ENCODE measurements around the gene LRRC75A.
"Not testable (repeated sequence)": the region's sequence is repeated elsewhere in the genome, so short reads cannot be mapped to it uniquely, and the experiment has no call there.

Gene LRRC75A

DNA sequence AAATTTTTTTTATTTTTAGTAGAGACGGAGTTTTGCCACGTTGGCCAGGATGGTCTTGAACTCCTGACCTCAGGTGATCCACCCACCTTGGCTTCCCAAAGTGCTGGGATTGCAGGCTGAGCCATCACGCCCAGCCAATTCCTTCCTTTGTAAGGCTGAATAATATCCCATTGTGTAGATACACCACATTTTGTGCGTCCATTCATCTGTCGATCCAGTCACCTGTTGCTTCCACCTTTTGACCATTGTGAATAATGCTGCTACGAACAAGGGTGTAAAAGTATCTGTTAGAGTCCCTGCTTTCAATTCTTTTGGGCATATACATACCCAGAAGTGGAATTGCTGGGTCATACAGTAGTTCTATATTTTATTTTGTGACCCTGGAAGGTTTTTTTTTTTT, 61.3 kb downstream of the LRRC75A start:
- DNase-seq (ENCODE audit: low spot score) = no peak

DNA sequence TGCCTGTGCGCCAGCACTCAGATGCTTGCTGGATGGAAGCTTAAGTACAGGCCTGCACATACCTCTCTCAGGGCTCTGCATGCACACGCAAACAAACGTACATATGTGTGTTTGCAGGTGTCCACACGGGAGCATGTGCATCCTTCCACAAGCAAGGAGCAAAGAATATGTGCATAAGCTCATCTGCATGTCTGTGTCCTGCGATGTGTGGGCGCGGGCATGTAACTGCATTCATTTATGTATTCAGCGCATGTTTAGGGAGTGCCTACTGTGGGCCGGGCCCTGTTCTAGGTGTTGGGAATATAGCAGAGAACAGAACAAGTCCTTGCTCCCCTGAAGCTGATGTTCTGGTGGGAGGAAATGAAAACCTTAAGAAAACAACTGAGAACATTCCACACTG, 62.9 kb downstream of the LRRC75A start:
- no peak for DNase-seq (ENCODE audit: low spot score)

DNA sequence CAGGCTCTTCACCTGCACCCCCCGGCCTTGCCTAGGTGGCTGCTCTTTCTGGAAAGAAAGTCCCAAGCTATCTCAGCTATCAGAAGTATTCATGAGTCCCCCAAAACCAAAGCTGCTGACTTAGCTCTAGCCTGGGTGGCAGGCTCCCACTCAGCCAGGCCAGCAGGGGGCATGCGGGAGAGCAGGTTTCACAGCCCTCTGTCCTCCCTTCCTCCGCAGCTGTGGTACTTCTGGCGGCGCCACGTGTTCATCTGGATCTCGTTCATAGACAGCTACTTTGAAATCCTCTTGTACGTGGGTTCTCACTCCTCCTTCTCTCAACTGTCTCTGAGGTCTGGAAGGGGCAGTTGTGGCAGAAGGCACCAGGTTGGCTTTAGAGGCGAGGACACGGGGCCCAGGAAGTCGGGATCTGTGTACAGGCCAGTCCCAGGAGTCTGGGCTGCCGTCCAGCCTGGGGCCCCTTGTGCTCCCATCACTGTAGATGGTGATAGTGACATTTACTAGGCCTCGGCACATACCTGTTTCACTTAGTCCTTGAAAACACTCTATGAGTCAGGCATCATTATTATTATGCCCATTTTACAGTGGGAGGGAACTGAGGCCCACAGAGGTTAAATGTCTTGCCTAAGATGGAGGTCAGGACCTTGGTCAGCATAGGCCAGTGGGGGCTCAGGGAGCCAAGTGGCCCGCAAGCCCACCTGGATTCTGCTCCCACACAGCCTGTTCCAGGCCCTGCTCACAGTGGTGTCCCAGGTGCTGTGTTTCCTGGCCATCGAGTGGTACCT, 63.7 kb downstream of the LRRC75A start:
- DNase-seq (ENCODE audit: low spot score) = peak; percentile 78

DNA sequence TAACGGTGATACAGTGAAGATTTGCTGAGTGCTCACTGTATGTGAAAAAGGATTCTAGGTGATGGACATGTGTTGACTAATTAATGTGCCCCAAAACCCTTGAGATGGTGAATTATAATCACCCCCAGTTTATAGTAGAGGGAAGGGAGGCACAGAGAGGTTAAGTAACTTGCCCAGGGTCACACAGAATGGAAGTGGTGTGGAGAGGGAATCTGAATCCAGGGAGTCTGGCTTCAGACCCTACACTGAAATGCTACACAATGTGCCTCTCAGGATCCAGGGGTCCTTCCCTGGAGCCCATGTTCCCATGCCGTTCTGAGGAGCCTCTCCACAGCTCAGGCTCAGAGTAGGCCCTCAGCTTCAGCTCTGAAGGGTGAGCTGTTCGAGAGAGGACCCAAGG, 65.0 kb downstream of the LRRC75A start:
- no peak for DNase-seq (ENCODE audit: low spot score)

DNA sequence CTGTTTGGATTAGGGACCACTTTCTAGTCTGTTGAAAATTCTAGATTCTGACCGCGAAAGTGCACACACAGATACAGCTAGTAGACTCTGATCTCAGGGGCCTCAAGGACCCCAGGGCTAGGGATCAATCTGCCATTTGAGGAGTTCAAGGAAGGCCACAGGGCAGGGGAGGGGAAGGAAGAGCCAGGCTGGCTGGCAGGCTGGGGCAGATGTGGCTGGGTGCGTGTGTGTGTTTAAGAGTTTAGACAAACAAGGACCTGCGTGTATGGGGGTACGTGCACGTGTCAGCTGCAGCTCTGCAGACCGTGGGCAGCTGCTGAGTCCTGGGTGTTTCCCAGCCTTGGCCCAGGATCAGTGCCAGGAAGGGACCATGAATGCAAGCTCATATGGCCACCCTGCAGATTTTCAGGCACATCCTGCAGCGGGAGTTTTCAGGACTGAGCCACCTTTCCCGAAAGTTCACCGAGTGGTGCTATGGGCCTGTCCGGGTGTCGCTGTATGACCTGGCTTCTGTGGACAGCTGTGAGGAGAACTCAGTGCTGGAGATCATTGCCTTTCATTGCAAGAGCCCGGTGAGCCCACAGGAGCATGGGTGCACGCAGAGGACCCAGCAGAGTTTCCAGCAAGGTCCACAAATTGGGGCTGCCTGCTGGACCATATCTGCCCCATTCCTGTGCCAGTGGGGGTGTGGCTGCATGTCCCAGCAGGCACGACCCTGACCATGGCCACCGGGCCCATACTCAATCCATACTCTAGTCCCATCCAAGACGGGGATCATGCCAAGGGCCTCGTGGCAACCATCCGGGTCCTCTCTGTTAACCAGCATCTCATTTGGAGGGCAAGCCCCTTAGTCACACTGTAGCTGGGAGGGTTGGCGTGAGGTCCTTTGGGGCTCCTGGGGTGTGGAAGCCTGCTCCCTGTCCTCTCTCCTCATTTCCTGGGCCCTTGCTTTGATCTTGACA, 66.0 kb downstream of the LRRC75A start:
- DNase-seq (ENCODE audit: low spot score) = peak; percentile 45

DNA sequence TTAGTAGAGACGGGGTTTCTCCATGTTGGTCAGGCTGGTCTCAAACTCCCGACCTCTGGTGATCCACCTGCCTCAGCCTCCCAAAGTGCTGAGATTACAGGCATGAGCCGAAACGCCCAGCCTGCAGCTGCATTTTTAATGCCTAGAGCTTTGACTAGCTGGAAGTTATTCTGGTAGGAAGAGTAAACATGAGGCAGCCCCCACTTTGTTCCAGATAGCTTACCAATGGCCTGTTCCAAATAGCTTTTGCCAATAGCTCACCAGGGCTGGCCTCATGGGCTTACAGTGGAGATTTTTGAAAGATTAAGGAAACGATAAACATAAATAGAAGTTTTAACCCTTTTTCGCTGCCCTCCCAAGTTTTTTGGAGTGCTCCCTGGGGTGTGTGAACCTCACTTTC, 66.8 kb downstream of the LRRC75A start:
- DNase-seq (ENCODE audit: low spot score) = no peak

DNA sequence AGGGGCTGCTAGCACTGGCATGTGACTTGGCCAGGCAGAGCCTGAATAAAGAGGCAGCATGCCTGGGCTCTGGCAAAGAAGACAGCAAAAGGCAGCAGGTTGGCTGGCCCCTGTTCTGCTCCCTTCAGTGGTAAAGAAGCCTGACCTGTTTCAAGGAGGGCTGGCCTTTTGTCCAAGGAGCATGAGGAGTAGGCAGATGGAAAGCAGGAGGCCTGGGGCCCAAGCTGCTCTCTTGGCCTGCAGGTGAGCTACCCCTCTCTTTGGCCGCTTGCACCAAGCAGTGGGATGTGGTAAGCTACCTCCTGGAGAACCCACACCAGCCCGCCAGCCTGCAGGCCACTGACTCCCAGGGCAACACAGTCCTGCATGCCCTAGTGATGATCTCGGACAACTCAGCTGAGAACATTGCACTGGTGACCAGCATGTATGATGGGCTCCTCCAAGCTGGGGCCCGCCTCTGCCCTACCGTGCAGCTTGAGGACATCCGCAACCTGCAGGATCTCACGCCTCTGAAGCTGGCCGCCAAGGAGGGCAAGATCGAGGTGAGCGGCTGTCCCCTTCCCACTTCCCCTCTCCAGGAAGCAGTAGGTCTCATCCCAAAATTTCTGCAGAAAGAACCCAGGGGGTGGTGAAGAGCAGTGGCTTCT, 68.6 kb downstream of the LRRC75A start:
- peak; percentile 45 for DNase-seq (ENCODE audit: low spot score)

DNA sequence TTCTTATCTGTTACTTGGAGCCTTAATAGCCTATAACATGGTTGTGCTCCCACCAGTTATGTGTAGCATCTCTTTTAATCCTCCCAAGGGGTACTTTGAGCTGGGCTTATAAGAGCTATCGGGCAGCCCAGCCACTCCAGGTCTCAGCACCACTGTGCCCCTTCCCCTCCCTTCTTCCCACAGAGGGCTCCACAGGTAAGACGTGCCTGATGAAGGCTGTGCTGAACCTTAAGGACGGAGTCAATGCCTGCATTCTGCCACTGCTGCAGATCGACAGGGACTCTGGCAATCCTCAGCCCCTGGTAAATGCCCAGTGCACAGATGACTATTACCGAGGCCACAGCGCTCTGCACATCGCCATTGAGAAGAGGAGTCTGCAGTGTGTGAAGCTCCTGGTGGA, 69.6 kb downstream of the LRRC75A start:
- no peak for DNase-seq (ENCODE audit: low spot score)

DNA sequence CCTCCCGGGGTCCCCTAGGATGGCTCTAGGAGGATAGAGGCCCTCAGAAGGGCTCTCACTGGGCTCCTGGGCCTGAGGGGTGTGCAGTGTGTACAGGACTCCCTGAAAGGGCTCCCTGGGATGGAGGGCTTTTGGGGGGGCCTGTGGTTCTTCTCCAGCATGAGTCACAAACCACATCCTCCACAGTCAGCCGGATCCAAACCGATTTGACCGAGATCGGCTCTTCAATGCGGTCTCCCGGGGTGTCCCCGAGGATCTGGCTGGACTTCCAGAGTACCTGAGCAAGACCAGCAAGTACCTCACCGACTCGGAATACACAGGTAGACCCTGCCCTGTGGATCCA, 72.1 kb downstream of the LRRC75A start:
- DNase-seq (ENCODE audit: low spot score) = no peak

DNA sequence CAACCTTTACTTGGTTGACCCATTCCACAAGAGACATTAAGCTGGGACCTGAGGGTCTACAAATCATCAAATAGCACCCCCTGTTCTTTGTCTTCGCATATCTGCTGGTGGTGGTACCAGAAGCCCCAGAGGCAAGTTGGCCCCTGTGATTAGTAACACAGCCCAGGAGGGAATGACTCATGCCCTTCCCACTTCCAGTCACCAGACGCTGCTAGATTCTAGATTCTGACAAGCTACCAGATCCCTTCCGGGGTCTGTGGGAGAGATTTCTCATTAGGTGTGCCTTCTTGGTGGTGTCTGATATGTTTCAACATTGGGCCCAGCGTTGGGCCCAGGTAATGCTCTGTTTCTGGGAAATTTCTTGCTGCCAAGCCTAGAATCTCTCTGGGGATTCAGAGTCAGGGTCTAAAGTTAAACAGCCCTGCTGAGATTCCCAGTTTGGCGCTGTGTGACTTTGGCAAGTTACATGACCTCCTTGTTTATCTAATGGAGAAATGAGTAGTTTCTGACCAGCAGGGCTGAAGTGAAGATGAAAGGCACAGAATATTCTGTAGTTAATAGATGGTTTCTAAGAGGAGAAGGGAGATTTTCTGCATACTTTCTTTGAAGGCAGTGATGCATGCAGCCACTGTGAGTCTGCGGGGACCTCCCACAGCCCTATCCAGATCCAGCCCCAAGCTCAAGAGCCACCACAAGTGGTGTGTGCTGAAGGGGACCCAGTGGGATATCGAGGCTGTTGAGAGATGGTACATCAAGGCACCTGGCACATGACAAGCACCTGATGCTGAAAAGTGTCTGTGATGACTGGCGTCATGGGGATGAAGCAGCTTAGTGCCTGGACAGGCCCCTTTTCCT, 72.7 kb downstream of the LRRC75A start:
- DNase-seq (ENCODE audit: low spot score) = no peak

DNA sequence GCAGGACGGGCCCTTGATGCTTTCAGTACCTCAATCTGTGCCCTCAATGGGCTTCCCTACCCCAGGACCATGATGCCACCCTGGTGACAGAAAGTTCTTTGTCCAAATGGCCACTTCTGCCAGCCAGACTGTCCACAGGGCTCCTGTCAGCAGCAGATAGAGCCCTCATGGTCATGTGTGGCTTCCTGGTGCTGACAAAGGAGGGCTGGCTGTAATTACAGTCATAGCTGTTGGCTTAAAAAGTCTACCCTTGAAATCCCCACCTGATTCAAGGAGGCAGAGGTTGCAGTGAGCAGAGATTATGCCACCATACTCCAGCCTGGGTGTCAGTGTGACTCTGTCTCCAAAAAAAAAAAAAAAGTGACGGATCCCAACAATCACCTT, 73.3 kb downstream of the LRRC75A start:
- no peak for DNase-seq (ENCODE audit: low spot score)

DNA sequence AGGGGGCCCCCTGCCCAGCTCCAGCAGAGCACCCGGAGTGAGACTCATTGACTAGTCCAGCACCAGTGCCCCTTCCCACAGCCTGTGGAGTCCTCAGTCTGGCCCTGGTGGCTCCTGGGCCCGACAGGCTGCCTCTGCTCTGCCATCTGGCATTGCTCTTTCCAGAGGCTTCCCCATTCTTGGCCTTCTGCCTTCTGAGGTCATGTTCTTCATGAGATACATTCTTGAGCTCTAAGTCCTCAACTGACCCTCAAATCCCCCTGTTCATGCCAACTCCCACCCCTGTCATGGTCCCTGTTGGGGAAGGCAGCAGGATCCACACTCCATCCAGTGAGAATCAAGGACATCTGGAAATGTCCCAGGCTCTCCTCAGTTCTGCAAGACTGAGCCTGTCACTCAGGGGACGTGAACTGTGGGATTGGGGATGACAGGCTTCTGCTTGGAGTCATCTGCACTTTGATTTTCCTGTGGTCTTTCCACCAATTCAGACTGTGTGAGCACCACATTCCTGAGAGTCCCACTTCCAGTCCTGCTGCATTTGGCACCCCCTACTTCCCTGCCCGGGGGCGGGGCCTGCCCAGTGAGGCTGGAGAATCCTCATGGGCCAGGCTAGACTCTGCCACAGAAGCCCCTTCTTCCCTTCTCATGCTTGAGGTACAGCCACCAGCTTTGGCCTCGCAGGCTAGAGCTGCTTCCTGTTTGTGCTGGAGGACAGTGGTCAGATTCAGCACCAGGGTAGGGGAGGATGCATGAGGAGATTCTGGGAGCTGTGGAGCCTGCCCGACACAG, 73.9 kb downstream of the LRRC75A start:
- no peak for DNase-seq (ENCODE audit: low spot score)

DNA sequence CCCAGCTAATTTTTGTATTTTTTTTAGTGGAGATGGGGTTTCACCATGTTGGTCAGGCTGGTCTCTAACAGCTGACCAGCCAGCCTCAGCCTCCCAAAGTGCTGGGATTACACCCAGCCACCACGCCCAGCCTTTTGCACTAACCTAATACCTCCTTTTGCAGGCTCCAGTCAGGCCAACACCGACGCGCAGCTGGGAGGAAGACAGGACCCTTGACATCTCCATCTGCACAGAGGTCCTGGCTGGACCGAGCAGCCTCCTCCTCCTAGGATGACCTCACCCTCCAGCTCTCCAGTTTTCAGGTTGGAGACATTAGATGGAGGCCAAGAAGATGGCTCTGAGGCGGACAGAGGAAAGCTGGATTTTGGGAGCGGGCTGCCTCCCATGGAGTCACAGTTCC, 74.6 kb downstream of the LRRC75A start:
- no peak for DNase-seq (ENCODE audit: low spot score)

DNA sequence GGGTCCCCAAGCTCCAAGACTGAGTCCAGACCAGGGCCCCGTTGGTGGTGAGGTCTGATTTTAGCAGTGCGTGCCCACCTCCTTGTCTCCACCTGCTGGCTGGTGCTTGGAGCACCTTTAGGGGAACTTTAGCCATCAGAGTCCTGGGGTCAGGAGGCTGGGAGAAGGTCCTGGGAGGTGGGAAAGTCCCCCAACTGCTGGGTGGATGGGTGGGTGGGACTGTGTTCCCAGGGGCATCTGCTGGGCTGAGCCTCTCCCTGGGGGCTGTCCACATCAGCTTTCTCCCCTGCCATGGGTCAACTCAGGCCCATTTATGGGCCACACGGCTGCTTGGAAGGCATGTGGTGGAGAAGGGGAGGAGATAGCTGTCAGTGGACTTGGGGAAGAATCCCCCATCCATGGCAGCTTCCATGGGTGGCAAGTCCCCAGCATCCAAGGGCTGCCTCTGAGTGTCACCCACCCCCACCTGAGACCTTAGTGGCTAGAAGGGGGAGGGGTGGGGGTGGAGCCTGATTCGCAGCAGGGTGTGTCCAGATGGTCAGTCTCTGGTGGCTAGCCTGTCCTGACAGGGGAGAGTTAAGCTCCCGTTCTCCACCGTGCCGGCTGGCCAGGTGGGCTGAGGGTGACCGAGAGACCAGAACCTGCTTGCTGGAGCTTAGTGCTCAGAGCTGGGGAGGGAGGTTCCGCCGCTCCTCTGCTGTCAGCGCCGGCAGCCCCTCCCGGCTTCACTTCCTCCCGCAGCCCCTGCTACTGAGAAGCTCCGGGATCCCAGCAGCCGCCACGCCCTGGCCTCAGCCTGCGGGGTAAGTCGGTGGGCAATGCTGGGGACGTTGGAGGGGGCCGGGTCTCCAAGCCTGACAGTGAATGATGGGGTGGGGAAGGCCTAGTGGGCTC, 76.7 kb downstream of the LRRC75A start, which contains the start of gene TRPV2:
Gene TRPV2, plus strand, starts transcription at position 541 of the 894 bp plus-strand sequence. CDS start 2,098 bp downstream, outside the sequence.
- DNase-seq (ENCODE audit: low spot score) = peak; percentile 55

DNA sequence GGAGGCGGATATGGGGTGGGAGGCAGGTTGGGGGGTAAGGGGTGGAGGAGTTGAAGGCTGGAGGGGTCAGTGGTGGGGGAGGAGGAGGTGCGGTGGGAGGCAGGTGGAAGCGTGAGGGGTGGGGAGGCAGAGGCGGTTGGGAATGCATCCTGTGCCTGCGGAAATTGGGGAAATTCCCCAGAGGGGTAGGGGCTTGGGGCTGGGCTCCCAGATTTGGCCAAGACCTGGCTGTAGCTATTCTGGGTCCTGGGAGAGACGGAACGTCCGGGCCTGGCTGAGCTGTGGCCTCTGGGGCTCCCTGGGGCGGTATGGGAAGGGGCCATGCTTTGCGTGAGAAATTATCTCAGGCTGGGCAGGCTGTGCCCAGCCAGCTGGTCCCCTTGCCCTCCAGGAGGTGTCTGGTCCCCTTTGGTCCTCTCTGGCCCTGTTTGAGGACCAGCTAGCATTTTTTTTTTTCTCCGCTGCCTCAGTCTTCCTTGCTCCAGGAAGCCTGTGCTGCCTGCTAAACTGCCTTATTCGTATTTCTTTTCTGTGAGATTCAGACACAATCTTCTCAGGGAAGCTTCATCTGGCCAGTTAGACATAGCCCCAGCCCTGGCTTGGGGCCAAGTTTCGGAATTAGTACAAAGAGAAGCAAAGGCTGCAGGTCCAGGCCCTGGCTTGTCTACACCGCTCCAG, 83.9 kb downstream of the LRRC75A start:
- DNase-seq (ENCODE audit: low spot score) = no peak

DNA sequence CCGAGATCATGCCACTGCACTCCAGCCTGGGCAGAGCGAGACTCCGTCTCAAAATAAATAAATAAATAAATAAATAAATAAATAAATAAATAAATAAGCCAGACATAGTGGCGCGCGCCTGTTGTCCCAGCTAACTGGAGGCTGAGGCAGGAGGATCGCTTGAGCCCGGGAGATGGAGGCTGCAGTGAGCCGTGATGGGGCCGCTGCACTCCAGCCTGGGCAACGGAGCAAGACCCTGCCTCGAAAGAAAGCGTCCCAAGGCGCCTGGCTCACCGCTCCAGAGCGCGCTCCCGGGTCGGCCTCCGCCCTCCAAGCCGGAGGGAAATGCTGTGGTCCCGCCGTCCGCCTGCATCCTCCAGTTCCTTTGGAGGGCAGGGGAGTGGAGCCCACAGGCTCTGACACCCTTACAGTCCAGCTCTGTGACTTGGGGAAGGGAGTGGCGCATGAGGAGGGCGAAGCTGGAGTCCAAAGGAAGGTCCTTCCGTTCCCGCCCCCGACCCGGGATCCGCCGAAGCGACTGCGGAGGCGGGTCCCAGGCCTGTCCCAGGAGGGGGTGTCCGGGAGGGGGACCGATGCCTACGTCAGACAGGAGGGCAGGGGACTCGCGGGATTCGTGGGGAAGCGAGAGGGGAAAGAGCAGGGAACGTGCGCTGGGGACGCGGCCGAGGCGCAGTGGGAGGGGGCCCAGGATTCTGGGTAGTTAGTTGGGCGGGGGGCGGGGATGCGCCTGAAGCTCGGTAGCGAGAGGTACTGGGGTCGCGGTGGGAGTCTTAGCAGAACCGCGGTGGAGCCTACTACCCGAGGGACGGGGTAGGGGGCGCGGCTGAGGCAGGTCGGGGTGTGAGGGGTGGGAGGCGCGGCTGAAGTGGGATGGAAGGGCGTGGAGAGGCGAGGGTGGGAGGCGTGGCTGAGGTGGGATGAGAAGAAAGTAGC, 85.0 kb downstream of the LRRC75A start:
- peak; percentile 93 for DNase-seq (ENCODE audit: low spot score)

DNA sequence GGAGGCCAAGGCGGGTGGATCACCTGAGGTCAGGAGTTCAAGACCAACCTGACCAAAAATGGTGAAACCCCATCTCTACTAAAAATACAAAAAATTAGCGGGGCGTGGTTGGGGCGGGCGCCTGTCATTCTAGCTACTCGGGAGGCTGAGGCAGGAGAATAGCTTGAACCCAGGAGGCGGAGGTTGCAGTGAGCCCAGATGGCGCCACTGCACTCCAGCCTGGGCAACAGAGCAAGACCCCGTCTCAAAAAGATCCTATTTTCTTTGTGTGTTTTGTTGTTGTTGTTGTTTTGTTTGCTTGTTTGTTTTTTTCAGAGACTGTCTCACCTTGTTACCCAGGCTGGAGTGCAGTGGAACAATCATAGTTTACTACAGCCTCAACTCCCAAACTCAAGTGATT, 88.1 kb downstream of the LRRC75A start:
- not testable (repeated sequence) for DNase-seq (ENCODE audit: low spot score)
